GM10266 (cell line): Measurements from ENCODE around the gene MEF2B.
"Not testable (repeated sequence)": the region's sequence is repeated elsewhere in the genome, so short reads cannot be mapped to it uniquely, and the experiment has no call there.

Experiments used
- DNase-seq: peaks from one replicate; pipeline ENCODE4 v3.0.0; 2012; ENCODE audit errors: extremely low spot score
- TF ChIP-seq, protein P1 (sequence below): IDR thresholded peaks from 2 replicates; pipeline ENCODE4 v1.5.1; 2012; ENCODE audit warnings: mild to moderate bottlenecking, low read depth; ENCODE audit not compliant: control insufficient read depth, insufficient read depth; ENCODE audit errors: missing control alignments

MEF2B gene

GRCh38 chr19:19103167-19103566, 66.9 kb downstream of the MEF2B start:
- TF ChIP-seq, protein P1, sequence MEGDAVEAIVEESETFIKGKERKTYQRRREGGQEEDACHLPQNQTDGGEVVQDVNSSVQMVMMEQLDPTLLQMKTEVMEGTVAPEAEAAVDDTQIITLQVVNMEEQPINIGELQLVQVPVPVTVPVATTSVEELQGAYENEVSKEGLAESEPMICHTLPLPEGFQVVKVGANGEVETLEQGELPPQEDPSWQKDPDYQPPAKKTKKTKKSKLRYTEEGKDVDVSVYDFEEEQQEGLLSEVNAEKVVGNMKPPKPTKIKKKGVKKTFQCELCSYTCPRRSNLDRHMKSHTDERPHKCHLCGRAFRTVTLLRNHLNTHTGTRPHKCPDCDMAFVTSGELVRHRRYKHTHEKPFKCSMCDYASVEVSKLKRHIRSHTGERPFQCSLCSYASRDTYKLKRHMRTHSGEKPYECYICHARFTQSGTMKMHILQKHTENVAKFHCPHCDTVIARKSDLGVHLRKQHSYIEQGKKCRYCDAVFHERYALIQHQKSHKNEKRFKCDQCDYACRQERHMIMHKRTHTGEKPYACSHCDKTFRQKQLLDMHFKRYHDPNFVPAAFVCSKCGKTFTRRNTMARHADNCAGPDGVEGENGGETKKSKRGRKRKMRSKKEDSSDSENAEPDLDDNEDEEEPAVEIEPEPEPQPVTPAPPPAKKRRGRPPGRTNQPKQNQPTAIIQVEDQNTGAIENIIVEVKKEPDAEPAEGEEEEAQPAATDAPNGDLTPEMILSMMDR: no peak
- DNase-seq: no peak

DNA sequence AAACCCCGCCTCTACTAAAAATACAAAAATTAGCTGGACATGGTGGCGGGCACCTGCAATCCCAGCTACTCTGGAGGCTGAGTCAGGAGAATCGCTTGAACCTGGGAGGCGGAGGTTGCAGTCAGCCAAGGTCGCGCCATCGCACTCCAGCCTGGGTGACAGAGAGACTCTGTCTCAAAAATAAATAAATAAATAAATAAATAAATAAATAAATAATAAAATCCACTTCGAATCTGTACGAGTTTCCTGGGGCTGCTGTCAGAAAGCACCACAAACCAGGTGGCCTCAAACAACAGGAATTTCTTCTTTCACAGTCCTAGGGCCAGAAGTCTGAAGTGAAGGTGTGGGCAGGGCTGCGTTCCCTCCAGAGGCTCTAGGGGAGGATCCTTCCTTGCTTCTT, 67.5 kb downstream of the MEF2B start:
- not testable (repeated sequence) for DNase-seq

DNA sequence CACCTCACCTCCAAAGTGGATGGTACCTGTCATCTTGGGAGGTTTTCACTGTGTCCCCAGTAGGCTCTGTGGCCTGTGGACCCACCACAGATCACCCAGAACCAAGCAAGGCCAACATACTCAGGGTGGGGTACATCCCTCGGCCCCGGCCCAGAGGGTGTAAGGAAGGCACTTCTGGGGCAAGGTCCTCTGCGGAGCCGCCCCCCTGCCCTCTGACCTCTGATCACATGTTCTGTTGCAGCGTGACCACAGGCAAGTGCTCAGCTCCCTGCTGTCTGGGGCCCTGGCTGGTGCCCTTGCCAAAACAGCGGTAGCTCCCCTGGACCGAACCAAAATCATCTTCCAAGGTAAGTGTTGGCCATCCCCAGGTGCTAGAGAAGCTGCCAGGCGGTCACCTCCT, 68.5 kb downstream of the MEF2B start:
- DNase-seq: no peak
- TF ChIP-seq, protein P1: no peak

DNA sequence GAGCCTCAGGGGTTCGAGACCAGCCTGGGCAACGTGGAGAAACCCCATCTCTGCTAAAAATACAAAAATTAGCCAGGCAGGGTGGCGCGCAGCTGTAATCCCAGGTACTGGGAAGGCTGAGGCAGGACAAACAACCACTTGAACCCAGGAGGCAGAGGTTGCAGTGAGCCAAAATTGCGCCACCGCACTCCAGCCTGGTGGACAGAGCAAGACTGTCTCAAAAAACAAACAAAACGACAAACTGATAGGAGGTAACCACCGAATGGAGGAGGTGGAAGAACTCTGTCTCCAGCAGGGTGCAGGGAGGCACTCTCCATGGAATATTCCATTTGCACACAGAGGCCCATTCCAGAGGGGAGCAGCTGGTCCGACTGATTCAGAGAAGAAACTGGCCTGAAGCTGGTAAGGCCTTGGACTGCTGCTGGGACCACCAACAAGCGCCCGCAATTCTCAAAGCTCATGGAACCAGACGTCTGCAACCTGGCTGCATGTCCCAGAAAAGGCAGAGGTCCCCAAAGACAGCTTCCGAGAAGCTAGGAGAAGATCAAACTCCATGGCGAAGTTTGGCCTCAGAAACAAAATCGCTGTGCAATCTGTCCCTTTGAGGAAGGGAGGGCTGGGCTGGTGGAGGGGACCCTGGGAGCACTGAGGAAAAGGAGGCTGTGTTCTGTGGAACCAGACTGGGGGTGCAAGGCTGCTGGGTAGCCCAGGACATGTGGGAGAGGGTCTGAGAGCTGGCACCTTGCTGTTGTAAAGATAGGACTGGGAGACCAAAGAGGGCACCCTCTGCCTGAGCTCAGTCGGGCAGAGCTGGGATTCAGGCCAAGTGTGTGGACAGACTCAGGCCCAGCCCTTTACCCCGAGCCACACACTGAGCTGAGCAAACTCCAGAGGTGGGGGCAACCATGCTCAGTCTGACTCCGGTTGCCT, 71.1 kb downstream of the MEF2B start:
- TF ChIP-seq, protein P1: no peak
- DNase-seq: no peak

DNA sequence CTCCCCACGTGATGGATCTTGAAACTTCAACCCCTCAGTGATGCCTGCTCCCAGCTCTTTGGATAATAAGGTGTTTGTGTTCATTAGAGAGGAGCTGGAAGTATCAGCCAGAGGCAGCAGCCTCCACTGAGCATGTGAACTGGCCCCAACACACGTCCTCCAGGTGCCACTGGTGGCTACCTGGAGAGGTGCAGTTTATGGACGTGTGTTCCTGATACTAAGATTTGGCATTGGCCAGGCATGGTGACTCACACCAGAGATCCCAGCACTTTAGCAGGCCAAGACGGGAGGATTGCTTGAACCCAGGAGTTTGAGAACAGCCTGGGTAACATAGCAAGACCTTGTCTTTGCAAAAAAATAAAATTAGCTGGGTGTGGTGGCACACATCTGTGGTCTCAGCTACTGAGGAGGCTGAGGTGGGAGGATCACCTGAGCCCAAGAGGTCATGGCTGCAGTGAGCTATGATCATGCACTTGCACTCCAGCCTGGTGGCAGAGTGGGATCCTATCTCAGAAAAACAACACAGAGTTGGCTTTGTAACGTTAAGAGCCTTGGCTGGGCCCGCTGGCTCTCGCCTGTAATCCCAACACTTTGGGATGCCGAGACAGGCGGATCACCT, 71.9 kb downstream of the MEF2B start:
- no peak for DNase-seq
- TF ChIP-seq, protein P1: no peak

- TF ChIP-seq, protein P1: no peak
- no peak for DNase-seq
Measured at GRCh38 chr19:19096641-19097627, 73.1 kb downstream of the MEF2B start.

GRCh38 chr19:19095691-19096090, 74.4 kb downstream of the MEF2B start:
- no peak for DNase-seq
- TF ChIP-seq, protein P1: no peak
